HG02973 (cell line): ENCODE measurements around the gene C16orf82.
A peak's percentile ranks its signal among the peaks of the same experiment; 100 is the strongest.
"Not testable (repeated sequence)": the region's sequence is repeated elsewhere in the genome, so short reads cannot be mapped to it uniquely, and the experiment has no call there.

Source experiments
- ATAC-seq: cut with Tn5 transposase; IDR thresholded peaks from one replicate; pipeline ENCODE4 v1.9.1; 2021; ENCODE audit warnings: moderate library complexity; ENCODE audit not compliant: unreplicated experiment

C16orf82 gene

GRCh38 chr16:27086031-27086430 lies 19.3 kb downstream of the C16orf82 start:
- not testable (repeated sequence) for ATAC-seq

- ATAC-seq, result no peak
Observed at GRCh38 chr16:27088216-27088615, 21.5 kb downstream of the C16orf82 start.

- no peak for ATAC-seq
Observed at GRCh38 chr16:27096375-27096774, 29.6 kb downstream of the C16orf82 start.

- no peak for ATAC-seq
Observed at GRCh38 chr16:27097800-27098230, 31.1 kb downstream of the C16orf82 start.

GRCh38 chr16:27098366-27099049 lies 31.8 kb downstream of the C16orf82 start:
- no peak for ATAC-seq

GRCh38 chr16:27102701-27103575 lies 36.2 kb downstream of the C16orf82 start:
- ATAC-seq, result no peak

GRCh38 chr16:27103954-27104353 lies 37.2 kb downstream of the C16orf82 start:
- ATAC-seq, result no peak

- ATAC-seq, result no peak
Observed at GRCh38 chr16:27106305-27106704, 39.6 kb downstream of the C16orf82 start.

- no peak for ATAC-seq
Observed at GRCh38 chr16:27107185-27107592, 40.5 kb downstream of the C16orf82 start.

- ATAC-seq, result no peak
Observed at GRCh38 chr16:27108051-27108770, 41.5 kb downstream of the C16orf82 start.

- ATAC-seq, result no peak
Observed at GRCh38 chr16:27108826-27109665, 42.3 kb downstream of the C16orf82 start.

- peak; percentile 43 for ATAC-seq
Observed at GRCh38 chr16:27109666-27110523, 43.2 kb downstream of the C16orf82 start.

GRCh38 chr16:27110524-27110896 lies 43.8 kb downstream of the C16orf82 start:
- ATAC-seq, result no peak

GRCh38 chr16:27111486-27111885 lies 44.8 kb downstream of the C16orf82 start:
- no peak for ATAC-seq

- no peak for ATAC-seq
Observed at GRCh38 chr16:27112093-27112811, 45.5 kb downstream of the C16orf82 start.

GRCh38 chr16:27113341-27113841 lies 46.7 kb downstream of the C16orf82 start:
- ATAC-seq, result peak; percentile 63

GRCh38 chr16:27114006-27114405 lies 47.3 kb downstream of the C16orf82 start:
- ATAC-seq, result no peak

- no peak for ATAC-seq
Observed at GRCh38 chr16:27118526-27118925, 51.8 kb downstream of the C16orf82 start.
